IMR-90 (cell line): ENCODE results near the gene MAN2C1.

ENCODE experiments used
- CEBPB ChIP-seq: IDR thresholded peaks from 2 replicates; pipeline ENCODE4 v1.6.1; 2012; ENCODE audit warnings: low read depth, low read length, improper control_type of control experiment
- CTCF ChIP-seq: conservative IDR thresholded peaks from 2 replicates; pipeline ENCODE4 v1.5.1; 2012; ENCODE audit warnings: mild to moderate bottlenecking, low read depth, low read length, improper control_type of control experiment
- FOS ChIP-seq: fragments of 150-350 bp; IDR thresholded peaks from 2 replicates; pipeline ENCODE4 v1.6.1; 2016; ENCODE audit warnings: low read depth, low read length
- MAFK ChIP-seq: IDR thresholded peaks from 2 replicates; pipeline ENCODE4 v1.6.1; 2012; ENCODE audit warnings: low read depth, low read length, improper control_type of control experiment
- MXI1 ChIP-seq: IDR thresholded peaks from 2 replicates; pipeline ENCODE4 v1.6.1; 2012; ENCODE audit warnings: low read depth, mild to moderate bottlenecking, low read length, moderate library complexity, borderline replicate concordance
- POLR2A ChIP-seq: IDR thresholded peaks from 2 replicates; pipeline ENCODE4 v1.6.1; 2012; ENCODE audit warnings: mild to moderate bottlenecking, low read depth, low read length
- RAD21 ChIP-seq: IDR thresholded peaks from 2 replicates; pipeline ENCODE4 v1.6.1; 2012; ENCODE audit warnings: low read length, improper control_type of control experiment
- SMC3 ChIP-seq: fragments of 150-350 bp; IDR thresholded peaks from 2 replicates; pipeline ENCODE4 v1.6.1; 2016; ENCODE audit warnings: low read depth, mild to moderate bottlenecking, antibody characterized with exemption, low read length, moderate library complexity

- TF ChIP-seq CTCF (no peak), RAD21 (no peak), POLR2A (no peak), FOS (no peak), CEBPB (no peak), SMC3 (no peak), MXI1 (no peak), MAFK (no peak)
These were observed 8.7 kb downstream of the MAN2C1 start for GRCh38 chr15:75359537-75360250.
